Measurements from ENCODE around the gene GIT2. TPM values are rescaled to one million over a fixed set of nuclear protein-coding genes. Genes with fewer than 3 reads are reported as not detected.

GIT2 gene
- total RNA-seq, 1 donor from 2014 or later, result 50.5 TPM

DNA sequence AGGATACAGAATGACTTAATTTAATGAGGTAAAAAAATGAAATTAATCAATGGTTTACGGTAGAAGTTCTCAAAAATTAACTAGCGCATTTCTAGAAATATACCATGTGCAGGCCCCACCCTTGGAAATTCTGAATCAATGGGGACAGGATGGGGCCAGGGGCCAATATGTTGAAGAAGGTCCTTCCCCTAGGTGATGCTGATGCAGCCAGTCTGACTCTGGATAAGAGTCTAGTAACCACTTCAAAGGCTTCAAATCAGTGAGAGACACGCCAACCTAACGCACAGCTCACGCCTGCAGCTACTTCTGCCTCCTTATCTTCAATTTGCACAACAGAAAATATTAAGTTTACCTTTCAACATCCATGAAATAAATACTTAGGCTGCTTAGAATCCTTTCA, 14.9 kb downstream of the GIT2 start:
- TF ChIP-seq, protein P1, sequence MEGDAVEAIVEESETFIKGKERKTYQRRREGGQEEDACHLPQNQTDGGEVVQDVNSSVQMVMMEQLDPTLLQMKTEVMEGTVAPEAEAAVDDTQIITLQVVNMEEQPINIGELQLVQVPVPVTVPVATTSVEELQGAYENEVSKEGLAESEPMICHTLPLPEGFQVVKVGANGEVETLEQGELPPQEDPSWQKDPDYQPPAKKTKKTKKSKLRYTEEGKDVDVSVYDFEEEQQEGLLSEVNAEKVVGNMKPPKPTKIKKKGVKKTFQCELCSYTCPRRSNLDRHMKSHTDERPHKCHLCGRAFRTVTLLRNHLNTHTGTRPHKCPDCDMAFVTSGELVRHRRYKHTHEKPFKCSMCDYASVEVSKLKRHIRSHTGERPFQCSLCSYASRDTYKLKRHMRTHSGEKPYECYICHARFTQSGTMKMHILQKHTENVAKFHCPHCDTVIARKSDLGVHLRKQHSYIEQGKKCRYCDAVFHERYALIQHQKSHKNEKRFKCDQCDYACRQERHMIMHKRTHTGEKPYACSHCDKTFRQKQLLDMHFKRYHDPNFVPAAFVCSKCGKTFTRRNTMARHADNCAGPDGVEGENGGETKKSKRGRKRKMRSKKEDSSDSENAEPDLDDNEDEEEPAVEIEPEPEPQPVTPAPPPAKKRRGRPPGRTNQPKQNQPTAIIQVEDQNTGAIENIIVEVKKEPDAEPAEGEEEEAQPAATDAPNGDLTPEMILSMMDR (IDR thresholded peaks at IDR 0.05; ENCODE audit: borderline replicate concordance), result no peak
- intact Hi-C loops (cut with micrococcal nuclease), result no loop called here
- DNase-seq, result no peak
- no peak overlapping the region for H3K4me3 ChIP-seq
- H3K4me1 ChIP-seq, result peaks cover 22% of the 10 kb centered on the region
- no peaks in the 10 kb centered on the region for H3K27me3 ChIP-seq (ENCODE audit: low read depth)
- H3K36me3 ChIP-seq, result peaks cover 98% of the 10 kb centered on the region
- no peaks in the 10 kb centered on the region for H3K9me3 ChIP-seq (replicated peaks)
- no peak overlapping the region for H3K27ac ChIP-seq (replicated peaks)

DNA sequence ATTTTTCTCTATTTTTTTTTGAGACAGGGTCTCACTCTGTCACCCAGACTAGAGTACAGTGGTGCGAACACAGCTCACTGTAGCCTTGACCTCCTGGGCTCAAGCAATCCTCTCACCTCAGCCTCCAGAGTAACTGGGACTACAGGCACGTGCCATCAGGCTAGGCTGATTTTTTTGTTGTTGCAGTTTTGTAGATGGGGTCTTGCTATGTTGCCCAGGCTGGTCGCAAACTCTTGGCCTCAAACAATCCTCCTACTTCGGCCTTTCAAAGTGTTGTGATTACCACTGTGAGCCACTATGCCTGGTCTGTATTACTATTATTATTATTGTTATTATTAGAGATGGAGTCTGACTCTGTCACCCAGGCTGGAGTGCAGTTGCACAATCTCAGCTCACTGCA, 23.3 kb downstream of the GIT2 start:
- Histone ChIP-seq H3K4me3 (no peak overlapping the region), H3K9me3 (replicated peaks) (no peaks in the 10 kb centered on the region), H3K36me3 (peaks cover 99% of the 10 kb centered on the region), H3K4me1 (no peaks in the 10 kb centered on the region), H3K27me3 (ENCODE audit: low read depth) (no peaks in the 10 kb centered on the region), H3K27ac (replicated peaks) (no peak overlapping the region)
- no peak for DNase-seq
- TF ChIP-seq, protein P1 (IDR thresholded peaks at IDR 0.05; ENCODE audit: borderline replicate concordance), result no peak
- intact Hi-C loops (cut with micrococcal nuclease), result no loop called here

DNA sequence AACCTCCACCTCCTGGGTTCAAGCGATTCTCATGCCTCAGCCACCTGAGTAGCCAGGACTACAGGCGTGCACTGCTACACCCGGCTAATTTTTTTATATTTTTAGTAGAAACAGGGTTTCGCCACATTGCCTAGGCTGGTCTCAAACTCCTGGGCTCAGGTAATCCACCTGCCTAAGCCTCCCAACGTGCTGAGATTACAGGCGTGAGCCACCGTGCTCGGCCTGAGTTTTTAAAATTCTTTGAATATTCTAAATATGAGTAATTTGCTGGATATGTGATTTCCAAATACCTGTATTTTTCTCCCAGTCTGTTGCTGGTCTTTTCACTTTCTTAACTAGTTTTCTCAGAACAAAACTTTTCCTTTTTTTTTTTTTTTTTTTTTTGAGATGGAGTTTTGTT, 27.4 kb downstream of the GIT2 start:
- Histone ChIP-seq H3K4me3 (no peak overlapping the region), H3K36me3 (peaks cover 91% of the 10 kb centered on the region), H3K27ac (replicated peaks) (no peak overlapping the region), H3K4me1 (peaks cover 10% of the 10 kb centered on the region), H3K27me3 (ENCODE audit: low read depth) (no peaks in the 10 kb centered on the region), H3K9me3 (replicated peaks) (no peaks in the 10 kb centered on the region)
- intact Hi-C loops (cut with micrococcal nuclease), result no loop called here
- no peak for DNase-seq
- TF ChIP-seq, protein P1 (IDR thresholded peaks at IDR 0.05; ENCODE audit: borderline replicate concordance), result no peak

DNA sequence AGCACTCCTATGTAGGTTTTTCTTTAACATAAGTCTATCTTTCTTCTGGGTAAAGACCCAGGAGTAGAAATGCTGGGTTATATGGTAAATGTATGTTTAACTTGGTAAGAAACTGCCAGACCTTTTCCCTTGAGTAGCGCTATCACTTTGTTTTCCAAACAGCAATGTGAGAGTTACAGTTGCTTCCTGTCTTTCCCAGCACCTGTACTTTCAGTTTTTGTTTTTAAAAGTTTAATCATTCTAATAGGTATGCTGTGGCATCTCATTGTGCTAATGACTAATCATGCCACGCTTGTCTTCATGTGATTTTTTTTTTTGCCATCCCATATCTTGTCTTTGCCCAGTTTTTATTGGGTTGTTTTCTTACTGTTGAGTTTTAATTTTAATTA, 28.1 kb downstream of the GIT2 start:
- H3K4me3 ChIP-seq, result no peak overlapping the region
- peaks cover 18% of the 10 kb centered on the region for H3K4me1 ChIP-seq
- no peaks in the 10 kb centered on the region for H3K9me3 ChIP-seq (replicated peaks)
- H3K36me3 ChIP-seq, result peaks cover 91% of the 10 kb centered on the region
- TF ChIP-seq, protein P1 (IDR thresholded peaks at IDR 0.05; ENCODE audit: borderline replicate concordance), result no peak
- no peak for DNase-seq
- H3K27ac ChIP-seq (replicated peaks), result peak overlapping the region; percentile 21
- intact Hi-C loops (cut with micrococcal nuclease), result no loop called here
- H3K27me3 ChIP-seq (ENCODE audit: low read depth), result no peaks in the 10 kb centered on the region

DNA sequence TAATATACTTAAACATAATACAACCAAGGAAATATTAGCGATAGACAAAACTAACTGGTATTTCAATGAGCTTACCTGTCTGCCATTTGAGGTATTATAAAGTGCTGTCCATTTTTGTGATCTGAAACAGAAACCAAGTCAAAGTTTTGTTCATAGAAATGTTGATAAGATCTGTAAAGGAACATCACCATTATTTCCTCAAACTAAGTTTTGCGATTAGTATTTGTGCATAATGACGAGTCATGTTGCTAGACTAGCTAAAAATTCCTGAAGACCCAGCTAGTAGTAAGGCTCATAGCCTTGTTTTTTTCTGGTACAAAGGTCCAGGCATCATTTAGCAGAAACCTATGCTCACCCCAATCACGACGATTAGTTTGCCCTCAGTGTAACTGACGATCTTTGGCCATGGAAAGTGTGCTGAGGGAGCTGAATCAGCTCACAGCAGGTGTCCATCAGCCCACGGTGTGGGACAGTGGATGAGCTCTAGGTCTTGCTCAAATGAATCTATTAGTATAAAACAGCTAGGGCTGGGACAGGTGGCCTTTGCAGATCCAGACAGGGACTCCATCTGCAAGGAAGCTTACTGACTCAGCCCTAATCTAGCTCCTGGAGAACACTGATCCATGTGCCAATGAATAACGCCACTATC, 28.7 kb downstream of the GIT2 start:
- Histone ChIP-seq H3K36me3 (peaks cover 91% of the 10 kb centered on the region), H3K27ac (replicated peaks) (peak overlapping the region; percentile 21), H3K27me3 (ENCODE audit: low read depth) (no peaks in the 10 kb centered on the region), H3K4me3 (no peak overlapping the region), H3K9me3 (replicated peaks) (no peaks in the 10 kb centered on the region), H3K4me1 (peaks cover 23% of the 10 kb centered on the region)
- DNase-seq, result no peak
- TF ChIP-seq, protein P1 (IDR thresholded peaks at IDR 0.05; ENCODE audit: borderline replicate concordance), result no peak
- intact Hi-C loops (cut with micrococcal nuclease), result no loop called here
